ENCODE results near the gene COL20A1. TPM values are rescaled to one million over a fixed set of nuclear protein-coding genes. Genes with fewer than 3 reads are reported as not detected.

Gene COL20A1
- total and polyA plus RNA-seq, 2 donors (not counting 1 experiment from before 2014, with no cell fraction given) = not detected

DNA sequence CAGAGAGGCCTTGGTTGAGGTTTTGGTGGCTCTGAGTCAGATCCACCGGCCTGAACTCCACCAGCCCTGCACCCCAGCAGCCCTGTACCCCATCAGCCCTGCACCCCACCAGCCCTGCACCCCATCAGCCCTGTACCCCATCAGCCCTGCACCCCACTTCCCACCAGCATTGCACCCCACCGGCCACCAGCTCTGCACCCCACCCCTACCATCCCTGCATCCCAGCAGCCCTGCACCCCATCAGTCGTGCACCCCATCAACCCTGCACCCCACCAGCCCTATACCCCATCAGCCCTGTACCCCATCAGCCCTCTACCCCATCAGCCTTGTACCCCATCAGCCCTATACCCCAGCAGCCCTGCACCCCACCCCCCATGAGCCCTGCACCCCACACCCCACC, 82.5 kb downstream of the COL20A1 start:
- intact Hi-C loops (cut with micrococcal nuclease) = no loop called here
- H3K4me1 Mint-ChIP-seq = no peaks in the 10 kb centered on the region
- Histone ChIP-seq H3K4me3 (ENCODE audit: control extremely low read depth in 1 of 5, extremely low read depth in 1 of 5, insufficient read depth in 1 of 5, low read depth in 2 of 5, low read length in 4 of 5) (no peak overlapping the region), H3K9ac (ENCODE audit: low read length) (no peak overlapping the region), H3K4me2 (replicated peaks; ENCODE audit: low read depth, low read length, poor library complexity, severe bottlenecking) (no peak overlapping the region), H3K27ac (ENCODE audit: low read length in 2 of 2) (no peak overlapping the region), H3K4me1 (ENCODE audit: control insufficient read depth in 2 of 2, insufficient read depth in 2 of 2, low read length in 2 of 2) (no peaks in the 10 kb centered on the region), H3K79me2 (ENCODE audit: control insufficient read depth, insufficient read depth, low read length) (no peaks in the 10 kb centered on the region), H4K20me1 (ENCODE audit: control insufficient read depth, insufficient read depth, low read length, poor library complexity, severe bottlenecking) (no peaks in the 10 kb centered on the region), H3K36me3 (replicated peaks in 1 of 2; ENCODE audit: control extremely low read depth in 1 of 2, control insufficient read depth in 1 of 2, extremely low read depth in 1 of 2, insufficient read depth in 2 of 2, low read length in 1 of 2) (no peaks in the 10 kb centered on the region), H2AFZ (ENCODE audit: insufficient read depth, low read depth, low read length, poor library complexity, severe bottlenecking) (no peak overlapping the region), H3K9me3 (ENCODE audit: control extremely low read depth in 1 of 3, control insufficient read depth in 2 of 3, insufficient read depth in 1 of 3, low read length in 2 of 3) (peaks cover 0 to 11% (median 0%) of the 10 kb centered on the region in 3 donors), H3K27me3 (replicated peaks in 1 of 4; ENCODE audit: control extremely low read depth in 1 of 4, control insufficient read depth in 3 of 4, insufficient read depth in 4 of 4, low read length in 3 of 4) (peaks cover 0 to 14% (median 0%) of the 10 kb centered on the region in 4 experiments)
- peaks cover 25% of the 10 kb centered on the region for H3K27me3 Mint-ChIP-seq
- 91% methylated on average over 2 of the region's 3 CpGs for WGBS (ENCODE audit: insufficient coverage)
- DNase-seq (no peak), ATAC-seq (ENCODE audit: low read depth) (no peak)
- H3K27ac Mint-ChIP-seq = no peak overlapping the region
- H3K4me3 Mint-ChIP-seq = no peak overlapping the region
- TF ChIP-seq, protein P1, sequence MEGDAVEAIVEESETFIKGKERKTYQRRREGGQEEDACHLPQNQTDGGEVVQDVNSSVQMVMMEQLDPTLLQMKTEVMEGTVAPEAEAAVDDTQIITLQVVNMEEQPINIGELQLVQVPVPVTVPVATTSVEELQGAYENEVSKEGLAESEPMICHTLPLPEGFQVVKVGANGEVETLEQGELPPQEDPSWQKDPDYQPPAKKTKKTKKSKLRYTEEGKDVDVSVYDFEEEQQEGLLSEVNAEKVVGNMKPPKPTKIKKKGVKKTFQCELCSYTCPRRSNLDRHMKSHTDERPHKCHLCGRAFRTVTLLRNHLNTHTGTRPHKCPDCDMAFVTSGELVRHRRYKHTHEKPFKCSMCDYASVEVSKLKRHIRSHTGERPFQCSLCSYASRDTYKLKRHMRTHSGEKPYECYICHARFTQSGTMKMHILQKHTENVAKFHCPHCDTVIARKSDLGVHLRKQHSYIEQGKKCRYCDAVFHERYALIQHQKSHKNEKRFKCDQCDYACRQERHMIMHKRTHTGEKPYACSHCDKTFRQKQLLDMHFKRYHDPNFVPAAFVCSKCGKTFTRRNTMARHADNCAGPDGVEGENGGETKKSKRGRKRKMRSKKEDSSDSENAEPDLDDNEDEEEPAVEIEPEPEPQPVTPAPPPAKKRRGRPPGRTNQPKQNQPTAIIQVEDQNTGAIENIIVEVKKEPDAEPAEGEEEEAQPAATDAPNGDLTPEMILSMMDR (IDR thresholded peaks at IDR 0.05) = no peak
- no peak for TF ChIP-seq EZH2 (IDR thresholded peaks at IDR 0.05; ENCODE audit: borderline replicate concordance, insufficient read depth, low read depth, low read length, poor library complexity, severe bottlenecking)
- no peaks in the 10 kb centered on the region for H3K9me3 Mint-ChIP-seq (ENCODE audit: insufficient read depth)
- CTCF ChIA-PET = no interaction called here
- POLR2A ChIA-PET = no interaction called here

DNA sequence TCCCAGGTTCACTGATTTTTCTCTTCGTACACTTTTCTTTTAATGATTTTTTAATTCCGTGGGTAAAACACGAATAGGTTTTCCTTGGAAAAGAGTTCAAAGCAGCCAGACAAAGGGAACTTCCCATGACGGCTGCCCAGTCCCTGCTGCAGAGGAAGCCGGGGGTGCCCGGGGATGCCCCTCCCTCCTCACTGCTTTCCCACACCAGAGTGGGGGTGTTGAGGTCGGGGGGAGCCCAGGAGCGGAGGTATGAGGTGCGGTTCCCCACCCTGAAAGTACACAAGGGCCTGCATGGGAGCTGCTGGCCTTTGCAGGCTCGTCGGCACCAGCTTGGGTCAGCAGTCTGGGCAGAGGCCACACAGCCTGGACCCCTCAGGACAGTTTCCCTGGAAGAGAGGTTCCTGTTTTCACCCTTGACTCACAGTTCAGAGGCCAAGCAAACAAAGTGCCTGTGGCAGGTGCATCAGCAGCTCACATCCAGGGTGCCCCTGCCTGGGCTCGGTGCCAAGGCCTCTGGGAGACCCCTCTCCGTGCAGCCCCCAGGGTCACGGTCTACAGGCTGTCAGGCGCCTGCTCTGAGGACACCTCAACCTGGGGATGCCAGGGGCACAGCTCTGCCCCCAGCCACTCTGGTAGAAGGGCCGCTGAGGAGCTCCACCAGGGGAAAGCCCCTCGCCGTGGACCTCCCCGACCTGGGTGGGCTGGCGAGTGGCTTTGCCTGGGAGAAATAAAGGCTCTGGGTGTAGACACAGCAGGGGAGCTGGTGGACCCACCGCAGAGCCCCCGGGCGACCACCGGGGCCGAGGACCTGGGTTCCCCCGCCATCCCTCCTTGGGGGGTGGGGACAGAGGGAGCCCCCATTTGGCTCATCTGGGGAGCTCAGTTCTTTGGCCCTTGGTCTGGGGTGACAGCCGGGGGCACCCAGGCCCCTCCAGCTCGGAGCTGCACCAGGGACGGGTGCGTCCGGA, 83.6 kb downstream of the COL20A1 start:
- POLR2A ChIA-PET = no interaction called here
- CTCF ChIA-PET = no interaction called here
- WGBS (ENCODE audit: insufficient coverage) = 70% methylated on average over 27 of the region's 31 CpGs
- H3K4me3 Mint-ChIP-seq = no peak overlapping the region
- DNase-seq (no peak), ATAC-seq (ENCODE audit: low read depth) (no peak)
- no peak overlapping the region for H3K4me2 ChIP-seq (replicated peaks; ENCODE audit: low read depth, low read length, poor library complexity, severe bottlenecking)
- TF ChIP-seq EZH2 (IDR thresholded peaks at IDR 0.05; ENCODE audit: borderline replicate concordance, insufficient read depth, low read depth, low read length, poor library complexity, severe bottlenecking) = no peak
- TF ChIP-seq, protein P1 (IDR thresholded peaks at IDR 0.05) = no peak
- peaks cover 0 to 12% (median 0%) of the 10 kb centered on the region in 3 donors for H3K9me3 ChIP-seq (ENCODE audit: control extremely low read depth in 1 of 3, control insufficient read depth in 2 of 3, insufficient read depth in 1 of 3, low read length in 2 of 3)
- H3K4me1 Mint-ChIP-seq = no peaks in the 10 kb centered on the region
- intact Hi-C loops (cut with micrococcal nuclease) = no loop called here
- peaks cover 22% of the 10 kb centered on the region for H3K27me3 Mint-ChIP-seq
- H3K27ac ChIP-seq (ENCODE audit: low read length in 2 of 2) = no peak overlapping the region
- no peak overlapping the region for H3K27ac Mint-ChIP-seq
- H3K36me3 ChIP-seq (replicated peaks in 1 of 2; ENCODE audit: control extremely low read depth in 1 of 2, control insufficient read depth in 1 of 2, extremely low read depth in 1 of 2, insufficient read depth in 2 of 2, low read length in 1 of 2) = no peaks in the 10 kb centered on the region
- H2AFZ ChIP-seq (ENCODE audit: insufficient read depth, low read depth, low read length, poor library complexity, severe bottlenecking) = no peak overlapping the region
- no peak overlapping the region for H3K9ac ChIP-seq (ENCODE audit: low read length)
- H3K9me3 Mint-ChIP-seq (ENCODE audit: insufficient read depth) = no peaks in the 10 kb centered on the region
- H4K20me1 ChIP-seq (ENCODE audit: control insufficient read depth, insufficient read depth, low read length, poor library complexity, severe bottlenecking) = no peaks in the 10 kb centered on the region
- peaks cover 0 to 17% (median 0%) of the 10 kb centered on the region in 4 experiments for H3K27me3 ChIP-seq (replicated peaks in 1 of 4; ENCODE audit: control extremely low read depth in 1 of 4, control insufficient read depth in 3 of 4, insufficient read depth in 4 of 4, low read length in 3 of 4)
- H3K4me1 ChIP-seq (ENCODE audit: control insufficient read depth in 2 of 2, insufficient read depth in 2 of 2, low read length in 2 of 2) = no peaks in the 10 kb centered on the region
- no peak overlapping the region for H3K4me3 ChIP-seq (ENCODE audit: control extremely low read depth in 1 of 5, extremely low read depth in 1 of 5, insufficient read depth in 1 of 5, low read depth in 2 of 5, low read length in 4 of 5)
- no peaks in the 10 kb centered on the region for H3K79me2 ChIP-seq (ENCODE audit: control insufficient read depth, insufficient read depth, low read length)

Measured in B cell (primary cell).